Bone marrow (tissue), 2 donors: Measurements from ENCODE around the gene AARSD1.
A peak's percentile ranks its signal among the peaks of the same experiment; 100 is the strongest.
"Not testable (repeated sequence)": the region's sequence is repeated elsewhere in the genome, so short reads cannot be mapped to it uniquely, and the experiment has no call there.

Experiments
- DNase-seq, 2 donors: peaks; one replicate each; lab custom pipeline; 2025; lab: John Stamatoyannopoulos, UW

AARSD1 gene, protein sequence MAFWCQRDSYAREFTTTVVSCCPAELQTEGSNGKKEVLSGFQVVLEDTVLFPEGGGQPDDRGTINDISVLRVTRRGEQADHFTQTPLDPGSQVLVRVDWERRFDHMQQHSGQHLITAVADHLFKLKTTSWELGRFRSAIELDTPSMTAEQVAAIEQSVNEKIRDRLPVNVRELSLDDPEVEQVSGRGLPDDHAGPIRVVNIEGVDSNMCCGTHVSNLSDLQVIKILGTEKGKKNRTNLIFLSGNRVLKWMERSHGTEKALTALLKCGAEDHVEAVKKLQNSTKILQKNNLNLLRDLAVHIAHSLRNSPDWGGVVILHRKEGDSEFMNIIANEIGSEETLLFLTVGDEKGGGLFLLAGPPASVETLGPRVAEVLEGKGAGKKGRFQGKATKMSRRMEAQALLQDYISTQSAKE

DNA sequence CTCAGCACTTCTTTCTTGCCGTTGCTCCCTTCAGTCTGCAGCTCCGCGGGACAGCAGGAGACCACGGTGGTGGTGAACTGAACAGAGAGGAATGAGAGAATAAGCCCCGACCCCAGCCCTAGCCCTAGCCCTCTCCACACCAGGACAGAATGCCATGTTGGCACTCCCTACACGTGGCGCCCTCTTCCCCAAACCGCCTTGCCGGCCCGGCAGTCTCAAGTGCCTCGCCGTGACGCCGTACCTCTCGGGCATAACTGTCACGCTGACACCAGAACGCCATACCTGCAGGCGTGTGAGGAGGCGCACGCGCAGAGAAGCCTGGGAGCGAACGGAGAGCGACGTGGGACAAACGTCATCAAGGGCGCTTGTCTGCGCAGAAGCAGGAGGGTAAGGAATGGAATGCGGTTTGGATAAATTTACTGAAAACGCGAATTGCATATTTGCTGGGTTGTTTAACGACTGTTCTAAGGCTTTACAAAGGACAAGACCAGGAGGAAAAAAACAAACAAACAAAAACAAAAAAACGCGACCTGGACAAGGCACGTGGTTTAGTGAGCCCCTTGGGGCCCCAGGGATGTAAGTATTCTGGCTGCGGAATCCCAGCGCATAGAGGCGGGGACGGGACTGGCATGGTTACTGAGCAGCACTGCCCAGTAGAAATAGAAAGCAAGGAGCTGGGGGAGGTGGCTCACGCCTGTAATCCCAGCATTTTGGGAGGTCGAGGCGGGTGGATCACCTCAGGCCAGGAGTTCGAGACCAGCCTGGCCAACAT, at the start of gene AARSD1:
Gene AARSD1, minus strand, starts transcription at position 294 of the 772 bp plus-strand sequence. Its CDS starts 14 bp downstream, at position 280.
- DNase-seq, result peak; percentile 54 to 91

DNA sequence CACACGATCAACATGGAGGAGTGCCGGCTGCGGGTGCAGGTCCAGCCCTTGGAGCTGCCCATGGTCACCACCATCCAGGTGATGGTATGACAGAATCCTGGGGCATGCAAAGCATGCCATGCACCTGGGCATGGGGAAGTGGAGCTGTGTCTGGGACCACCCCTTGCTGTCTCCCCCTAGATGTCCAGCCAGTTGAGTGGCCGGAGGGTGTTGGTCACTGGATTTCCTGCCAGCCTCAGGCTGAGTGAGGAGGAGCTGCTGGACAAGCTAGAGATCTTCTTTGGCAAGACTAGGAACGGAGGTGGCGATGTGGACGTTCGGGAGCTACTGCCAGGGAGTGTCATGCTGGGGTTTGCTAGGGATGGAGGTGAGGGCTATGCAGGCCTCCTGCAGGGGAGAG, 49.0 kb upstream of the AARSD1 start:
- DNase-seq, result no peak

DNA sequence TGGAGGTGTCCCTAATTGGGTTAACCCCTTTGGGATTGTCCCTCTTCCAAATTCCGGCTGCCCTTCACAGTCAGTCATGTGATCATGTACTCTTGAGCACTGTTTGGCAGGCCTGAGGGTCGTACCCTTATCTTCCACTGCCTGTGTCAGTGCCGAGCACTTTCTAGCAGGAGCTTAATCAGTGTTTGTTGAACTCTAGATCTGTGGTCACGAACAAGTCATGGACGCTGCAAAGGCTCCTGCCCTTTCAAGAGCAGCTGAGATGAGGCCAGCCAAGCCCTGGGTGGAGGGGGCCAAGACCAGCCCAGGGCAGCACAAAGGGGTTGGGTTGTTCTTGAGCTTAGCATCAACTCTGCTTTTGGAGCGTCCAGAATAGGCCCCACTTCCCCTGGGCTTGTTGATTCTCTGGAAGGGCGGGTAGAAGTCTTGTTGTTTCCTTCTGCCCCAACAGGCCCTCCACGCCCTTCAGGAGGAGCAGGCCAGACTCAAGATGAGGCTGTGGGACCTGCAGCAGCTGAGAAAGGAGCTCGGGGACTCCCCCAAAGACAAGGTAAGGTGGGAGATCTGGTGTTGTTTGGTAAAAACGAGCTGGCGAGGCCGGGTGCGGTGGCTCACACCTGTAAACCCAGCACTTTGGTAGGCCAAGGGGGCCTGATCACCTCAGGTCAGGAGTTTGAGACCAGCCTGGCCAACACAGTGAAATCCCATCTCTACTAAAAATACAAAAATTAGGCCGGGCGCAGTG, 47.6 kb upstream of the AARSD1 start:
- no peak for DNase-seq

DNA sequence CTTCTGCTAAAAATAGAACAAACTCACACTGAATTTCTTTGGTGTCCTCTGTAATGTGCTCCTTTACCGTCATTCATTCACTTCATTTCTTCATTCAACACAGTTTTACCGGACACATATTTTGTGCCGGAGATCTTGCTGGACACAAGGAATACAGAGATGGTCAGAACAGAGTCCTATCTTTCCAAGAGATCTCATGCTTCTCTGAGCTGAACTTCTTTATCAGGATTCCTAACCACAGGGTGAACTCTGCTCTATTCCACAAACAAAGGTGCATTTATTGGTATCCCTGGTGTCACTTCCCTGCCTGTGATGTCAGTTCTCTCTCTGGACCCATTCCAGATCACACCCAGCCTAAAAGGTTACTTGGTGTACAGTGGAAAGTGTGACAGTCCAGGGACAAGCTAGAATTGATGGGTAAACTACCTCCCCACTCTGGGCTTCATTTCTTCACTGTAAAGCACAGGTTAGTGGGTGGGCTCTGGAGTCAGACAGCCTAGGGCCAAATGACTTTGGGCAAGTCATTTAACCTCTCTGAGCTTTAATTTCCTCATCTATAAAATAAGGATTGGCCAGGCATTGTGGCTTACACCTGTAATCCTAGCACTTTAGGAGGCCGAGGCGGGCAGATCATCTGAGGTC, 46.5 kb upstream of the AARSD1 start:
- no peak for DNase-seq

DNA sequence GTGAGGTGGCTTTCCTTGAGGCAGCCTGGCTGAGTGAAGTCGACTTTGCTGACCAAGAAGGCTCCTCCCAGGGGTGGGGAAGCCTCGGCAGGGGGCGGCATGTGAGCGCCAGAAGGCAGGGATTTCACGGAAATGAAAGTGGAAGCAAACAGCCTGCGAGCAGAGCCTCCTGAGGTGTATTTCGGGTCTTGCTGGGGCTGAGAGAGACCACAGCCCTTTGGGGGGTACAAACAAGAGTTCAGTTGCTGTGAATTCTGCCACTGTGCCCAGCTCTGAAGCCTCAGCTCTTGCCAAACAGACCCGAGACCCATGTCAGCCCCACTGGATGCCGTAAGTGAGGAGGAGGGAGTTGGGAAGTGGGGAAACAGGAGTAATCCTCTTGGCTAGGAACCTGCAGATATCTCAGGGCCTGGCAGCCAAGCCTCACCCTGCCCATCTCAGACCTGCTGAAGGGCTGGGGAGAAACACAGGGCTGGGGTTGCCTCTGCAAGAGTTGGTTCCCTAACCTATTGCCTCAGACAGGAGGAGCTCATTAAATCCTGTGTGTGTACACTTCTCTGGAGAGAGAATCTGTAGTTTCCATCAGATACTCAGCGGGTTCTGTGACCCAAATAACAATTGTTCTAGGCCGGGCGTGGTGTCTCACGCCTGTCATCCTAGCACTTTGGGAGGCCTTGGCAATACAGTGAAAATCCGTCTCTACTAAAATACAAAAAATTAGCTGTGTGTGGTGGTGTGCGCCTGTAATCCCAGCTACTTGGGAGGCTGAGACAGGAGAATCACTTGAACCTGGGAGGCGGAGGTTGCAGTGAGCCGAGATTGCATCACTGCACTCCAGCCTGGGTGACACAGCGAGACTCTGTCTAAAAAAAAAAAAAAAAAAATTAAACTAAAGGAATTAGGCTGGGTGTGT, 42.6 kb upstream of the AARSD1 start, which contains the start of gene IFI35:
Gene IFI35, plus strand, starts transcription at position 146 of the 913 bp plus-strand sequence. Its CDS starts 164 bp downstream, at position 310.
- DNase-seq, result peak; percentile 47 to 86

DNA sequence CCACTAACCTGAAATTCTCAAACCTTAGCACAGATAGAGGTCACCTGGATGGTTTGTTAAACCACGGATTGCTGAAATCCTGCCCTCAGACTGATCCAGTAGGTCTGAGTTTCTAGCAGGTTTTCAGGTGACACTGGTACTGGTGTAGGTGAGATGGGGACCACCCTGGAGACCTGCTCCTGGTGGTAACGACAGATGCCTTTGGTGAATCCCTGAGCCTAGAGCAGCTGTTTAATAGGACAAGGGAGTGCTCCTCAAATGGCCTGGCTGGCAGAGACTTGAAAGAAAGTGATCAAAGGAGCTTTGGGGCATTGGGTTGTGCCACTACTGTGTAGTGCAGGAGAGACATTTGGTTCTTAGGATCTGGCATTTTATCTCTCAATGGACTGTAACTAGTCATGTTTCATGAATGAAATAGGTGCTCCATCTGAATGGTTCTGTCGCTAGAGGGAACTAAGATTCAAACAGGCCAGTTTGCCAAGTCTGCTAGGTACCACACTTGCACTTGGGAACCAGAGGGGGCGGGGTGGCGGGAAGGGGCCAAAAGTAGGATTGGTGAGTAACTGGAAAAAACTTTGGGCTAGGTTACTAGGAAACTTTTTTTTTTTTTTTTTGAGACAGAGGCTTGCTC, 39.4 kb upstream of the AARSD1 start:
- no peak for DNase-seq

DNA sequence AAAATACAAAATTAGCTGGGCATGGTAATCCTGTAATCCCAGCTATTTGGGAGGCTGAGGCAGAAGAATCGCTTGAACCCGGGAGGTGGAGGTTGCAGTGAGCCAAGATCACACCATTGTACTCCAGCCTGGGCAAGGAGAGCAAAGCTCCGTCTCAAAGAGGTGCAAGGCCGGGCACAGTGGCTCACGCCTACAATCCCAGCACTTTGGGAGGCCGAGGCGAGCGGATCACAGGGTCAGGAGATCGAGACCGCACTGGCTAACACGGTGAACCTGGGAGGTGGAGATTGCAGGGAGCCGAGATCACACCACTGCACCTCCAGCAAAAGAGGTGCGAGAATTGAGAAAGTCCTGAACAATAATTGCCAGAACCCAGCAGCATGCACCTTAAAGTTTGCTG, 36.6 kb upstream of the AARSD1 start:
- DNase-seq, result not testable (repeated sequence)

DNA sequence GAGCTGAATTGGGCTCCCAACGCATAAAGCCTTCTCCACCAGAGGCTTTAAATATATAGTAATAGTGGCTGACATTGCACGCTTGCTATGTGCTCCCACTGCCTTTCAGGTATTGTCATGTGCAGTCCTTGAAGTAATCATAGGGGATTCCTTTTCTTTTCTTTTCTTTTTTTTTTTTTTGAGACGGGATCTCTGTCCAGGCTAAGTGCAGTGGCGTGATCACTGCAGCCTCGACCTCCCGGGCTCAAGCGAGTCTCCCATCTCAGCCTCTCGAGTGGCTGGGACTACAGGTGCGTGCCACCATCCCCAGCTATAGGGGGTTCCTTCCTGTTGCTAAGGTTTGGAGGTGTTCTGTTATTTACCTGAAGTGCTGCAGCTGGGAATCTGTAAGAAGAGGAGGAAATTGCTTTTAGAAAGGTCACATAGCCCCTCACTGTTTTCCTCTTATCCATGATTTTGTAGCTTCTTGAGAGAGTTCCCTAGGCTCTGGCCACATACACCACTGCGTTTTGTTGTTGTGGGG, 34.8 kb upstream of the AARSD1 start:
- no peak for DNase-seq

DNA sequence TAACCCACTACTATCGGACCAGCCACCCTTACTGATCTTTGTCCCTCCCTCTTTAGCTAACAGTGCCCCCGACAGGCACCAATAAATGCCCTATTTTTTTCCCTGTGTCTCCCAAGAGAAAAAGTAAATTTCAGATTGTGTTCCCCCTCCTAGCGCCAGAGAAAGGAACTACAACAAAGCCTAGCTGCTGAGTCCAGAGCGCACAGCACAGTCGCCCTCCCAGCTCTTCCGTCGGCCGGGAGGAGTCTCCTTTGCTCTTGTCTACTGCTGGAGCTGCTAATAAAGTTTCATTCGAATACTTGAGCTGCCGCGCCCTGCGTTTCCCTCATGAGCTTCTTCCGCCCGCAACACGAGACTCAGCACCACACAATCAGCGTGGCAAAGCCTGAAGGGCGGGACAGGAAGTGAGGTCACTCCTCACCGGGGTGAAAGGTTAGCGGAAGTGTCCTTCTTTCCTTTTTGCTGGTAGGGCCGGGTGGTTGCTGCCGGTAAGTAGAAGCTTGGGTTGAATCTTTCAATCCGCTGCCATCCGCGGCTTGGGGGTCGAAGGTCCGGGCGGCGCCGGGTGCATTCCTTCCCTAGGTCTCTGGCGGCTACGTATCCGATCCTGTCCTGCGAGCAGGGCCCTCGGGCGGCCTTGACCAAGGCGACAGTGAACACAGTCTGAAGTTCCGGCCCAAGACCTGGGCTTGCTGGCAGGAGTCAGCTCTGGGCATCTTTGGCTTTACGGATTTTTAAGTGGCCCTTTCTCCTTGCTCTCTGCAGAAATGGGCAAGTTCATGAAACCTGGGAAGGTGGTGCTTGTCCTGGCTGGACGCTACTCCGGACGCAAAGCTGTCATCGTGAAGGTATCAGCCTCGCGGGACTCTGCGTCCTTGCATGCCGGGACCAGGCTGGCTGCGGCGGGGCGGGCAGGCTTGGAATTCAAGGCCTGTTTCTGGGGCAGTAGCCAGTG, 34.0 kb upstream of the AARSD1 start, which contains the start of gene RPL27:
Gene RPL27, plus strand, starts transcription at position 436 of the 955 bp plus-strand sequence. Its CDS starts 332 bp downstream, at position 768.
- DNase-seq, result peak; percentile 88 to 99

DNA sequence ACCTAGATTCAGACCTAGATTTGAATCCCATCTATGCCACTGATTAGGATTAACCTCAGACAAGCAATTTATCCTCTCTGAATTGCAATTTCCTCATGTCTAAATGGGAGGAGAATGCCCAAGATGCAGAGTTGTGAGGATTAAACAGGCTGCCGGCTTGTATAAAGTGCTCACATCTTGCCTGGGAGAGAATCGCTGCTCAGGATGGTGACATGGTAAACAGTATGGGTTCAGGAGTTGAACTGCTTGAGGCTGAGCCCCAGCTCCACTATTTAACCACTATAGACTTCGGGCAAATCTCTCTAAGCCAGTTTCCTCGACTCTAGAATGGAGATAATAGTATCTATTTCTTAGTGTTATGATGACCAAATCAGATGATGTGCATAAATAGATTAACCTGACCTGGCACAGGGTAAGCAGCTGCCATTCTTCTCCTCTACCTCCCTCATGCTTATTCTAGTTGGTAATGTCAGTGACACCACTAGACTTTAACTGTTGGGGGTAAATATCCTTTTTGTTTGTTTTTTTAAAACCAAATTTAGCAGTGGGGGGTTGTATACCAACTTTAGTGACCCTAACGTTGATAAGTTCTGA, 33.2 kb upstream of the AARSD1 start:
- DNase-seq, result no peak

DNA sequence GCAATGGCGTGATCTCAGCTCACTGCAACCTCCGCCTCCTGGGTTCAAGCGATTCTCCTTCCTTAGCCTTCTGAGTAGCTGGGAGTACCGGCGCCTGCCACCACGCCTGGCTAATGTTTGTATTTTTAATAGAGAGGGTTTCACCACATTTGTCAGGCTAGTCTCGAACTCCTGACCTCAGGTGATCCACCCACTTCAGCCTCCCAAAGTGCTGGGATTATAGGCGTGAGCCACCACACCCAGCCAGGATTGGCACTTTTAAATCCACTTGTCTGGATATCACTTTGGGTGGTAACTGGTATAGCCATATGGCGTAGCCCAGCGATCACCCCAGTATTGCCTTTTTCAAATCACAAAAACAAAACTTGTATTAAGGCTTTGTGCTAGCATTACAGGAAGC, 29.7 kb upstream of the AARSD1 start:
- not testable (repeated sequence) for DNase-seq

DNA sequence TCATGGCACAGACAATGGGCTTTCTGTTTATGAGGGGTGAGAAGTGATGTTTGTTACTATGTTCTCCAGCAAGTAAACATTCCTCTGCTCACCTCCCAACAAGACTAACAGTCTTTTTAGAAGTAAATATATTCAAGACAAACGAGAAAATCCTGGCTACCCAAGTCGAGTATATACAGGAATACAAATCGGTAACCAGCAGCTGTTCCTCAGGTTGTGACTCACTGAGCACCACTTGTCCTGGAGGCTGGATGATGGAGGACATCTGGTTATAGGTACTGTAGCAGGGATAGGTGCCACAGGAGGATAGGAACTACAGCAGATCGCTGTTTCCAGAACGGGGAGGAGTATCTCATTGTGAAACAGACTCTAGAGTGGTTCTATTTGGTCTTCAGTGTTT, 28.6 kb upstream of the AARSD1 start:
- DNase-seq, result no peak

DNA sequence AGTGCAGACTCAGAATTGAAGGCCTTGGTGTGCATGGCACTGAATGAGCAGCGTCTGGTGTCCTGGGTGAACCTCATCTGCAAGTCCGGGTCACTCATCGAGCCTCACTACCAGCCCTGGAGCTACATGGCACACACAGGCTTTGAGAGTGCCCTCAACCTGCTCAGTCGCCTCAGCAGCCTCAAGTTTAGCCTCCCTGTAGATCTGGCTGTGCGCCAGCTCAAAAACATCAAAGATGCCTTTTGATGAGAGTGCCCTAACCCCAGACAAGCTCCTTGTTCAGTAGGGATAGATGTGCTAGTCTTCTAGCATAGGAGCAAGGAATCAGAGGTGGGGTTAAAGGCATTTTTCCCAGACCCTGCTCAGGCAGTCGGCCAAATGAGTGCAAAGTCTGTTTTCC, 27.2 kb upstream of the AARSD1 start:
- no peak for DNase-seq

DNA sequence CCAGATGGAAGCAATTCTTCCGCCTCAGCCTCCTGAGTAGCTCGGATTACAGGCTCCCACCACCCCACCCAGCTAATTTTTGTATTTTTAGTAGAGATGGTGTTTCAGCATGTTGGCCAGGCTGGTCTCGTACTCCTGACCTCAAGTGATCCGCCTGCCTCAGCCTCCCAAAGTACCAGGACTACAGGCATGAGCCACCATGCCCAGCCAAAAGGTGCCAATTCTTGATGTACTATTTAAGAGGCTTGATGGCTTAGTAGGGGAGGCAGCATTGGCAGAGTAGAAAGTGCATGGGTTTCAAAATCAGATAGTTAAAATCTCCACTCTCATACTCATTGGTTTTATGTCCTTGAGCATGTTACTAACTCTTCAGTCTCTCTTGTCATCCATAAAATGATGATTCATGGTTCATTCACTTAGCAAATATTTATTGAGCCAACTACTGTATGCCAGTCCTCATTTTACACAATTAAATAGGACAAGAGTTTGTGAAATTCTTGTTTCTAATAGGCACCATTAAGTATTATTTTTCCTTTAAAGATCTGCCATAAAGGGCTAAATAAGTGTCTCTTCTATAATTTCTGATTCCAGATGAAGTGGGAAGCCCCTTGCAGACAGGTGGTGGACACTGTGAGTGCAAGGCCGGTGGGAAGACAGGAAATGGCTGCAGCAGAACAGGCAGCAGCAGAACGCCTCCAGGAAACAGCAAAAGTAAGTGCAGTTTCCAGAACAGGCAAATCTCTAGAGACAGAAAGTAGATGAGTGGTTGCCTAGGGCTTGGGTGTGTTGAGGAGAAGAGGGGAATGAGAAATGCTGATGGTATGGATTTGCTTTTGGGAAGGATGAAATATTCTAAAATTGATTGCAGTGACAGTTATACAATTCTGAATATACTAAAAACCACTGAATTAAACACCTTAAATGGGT, 25.7 kb upstream of the AARSD1 start:
- DNase-seq, result no peak

DNA sequence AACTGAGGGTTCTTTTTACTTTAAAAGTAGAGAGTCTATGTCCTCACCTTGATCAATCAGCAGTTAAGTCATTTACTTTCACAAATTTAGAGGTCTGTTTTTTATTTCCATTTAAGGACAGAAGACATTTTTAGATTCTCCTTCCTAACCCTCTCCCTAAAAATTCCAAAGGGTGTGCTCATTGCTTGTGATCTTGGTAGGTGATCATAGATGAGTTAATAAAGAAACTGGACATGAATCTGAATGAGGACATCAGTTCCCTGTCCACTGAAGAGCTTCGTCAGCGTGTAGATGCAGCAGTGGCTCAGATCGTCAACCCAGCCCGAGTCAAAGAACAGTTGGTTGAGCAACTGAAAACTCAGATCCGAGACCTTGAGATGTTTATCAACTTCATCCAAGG, 24.9 kb upstream of the AARSD1 start:
- DNase-seq, result no peak

DNA sequence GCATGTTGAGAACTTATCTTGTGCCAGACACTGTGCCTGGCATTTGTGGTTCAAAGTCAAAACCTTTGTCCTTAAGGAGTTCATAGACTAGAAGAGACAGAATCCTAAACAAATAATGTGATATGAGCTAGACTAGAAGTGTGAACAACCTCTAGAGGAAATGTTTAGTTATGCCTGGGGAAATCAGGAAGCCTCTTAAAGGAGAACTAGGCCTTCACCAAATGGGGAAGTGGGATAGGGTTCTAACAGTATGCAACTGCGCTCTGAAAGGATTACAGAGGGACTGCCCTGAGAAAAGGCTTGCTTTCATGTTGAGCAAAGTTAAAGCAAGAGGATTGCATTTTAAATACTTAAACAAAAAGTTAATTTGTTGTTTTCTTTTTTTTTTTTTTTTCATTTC, 21.0 kb upstream of the AARSD1 start:
- peak in 1 of 2 donors; percentile 68 for DNase-seq

DNA sequence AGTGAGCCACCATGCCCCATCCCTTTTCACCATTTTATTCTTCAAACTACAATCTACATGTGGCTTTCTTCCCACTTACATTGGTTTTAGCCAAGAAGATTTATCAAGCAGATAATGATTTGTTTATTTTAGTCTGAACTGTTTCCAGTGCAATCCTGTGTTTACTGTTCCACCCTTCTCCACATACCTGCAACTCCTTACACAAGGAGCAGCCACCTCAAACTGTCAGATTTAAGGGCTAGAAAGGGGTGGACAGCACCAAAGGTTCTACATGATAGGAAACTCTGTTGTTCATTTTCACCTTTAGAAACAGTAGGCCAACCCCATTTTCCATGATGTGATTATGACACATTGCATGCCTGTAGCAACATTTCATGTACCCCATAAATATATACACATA, 18.0 kb upstream of the AARSD1 start:
- DNase-seq, result no peak
